Smooth muscle cell (in vitro differentiated cells): ENCODE results near the gene POLA1. TPM values are rescaled to one million over a fixed set of nuclear protein-coding genes. Genes with fewer than 3 reads are reported as not detected.

Source experiments
- DNase-seq: peaks from one replicate; lab custom pipeline; 2025; ENCODE audit not compliant: unreplicated experiment; lab: John Stamatoyannopoulos, UW
- H2AFZ ChIP-seq: fragments of 200-600 bp; sonication (generic); 2 replicates; pipeline ENCODE4 v1.6.0; 2016; ENCODE audit warnings: antibody characterized with exemption, low read depth, mild to moderate bottlenecking
- H3F3A ChIP-seq: fragments of 200-600 bp; sonication (generic); 2 replicates; pipeline ENCODE4 v1.6.0; 2017; ENCODE audit warnings: antibody characterized with exemption, low read depth
- H3K27ac ChIP-seq: fragments of 200-600 bp; sonication (generic); 2 replicates; pipeline ENCODE4 v1.5.1; 2016; ENCODE audit warnings: low read depth, mild to moderate bottlenecking
- H3K27me3 ChIP-seq: fragments of 200-600 bp; sonication (generic); 2 replicates; pipeline ENCODE4 v1.6.1; 2016; ENCODE audit warnings: low read depth, mild to moderate bottlenecking
- H3K36me3 ChIP-seq: fragments of 200-600 bp; sonication (generic); 2 replicates; pipeline ENCODE4 v1.5.1; 2016; ENCODE audit warnings: low read depth
- H3K4me1 ChIP-seq: fragments of 200-600 bp; sonication (generic); 2 replicates; pipeline ENCODE4 v1.5.1; 2016; ENCODE audit warnings: low read depth
- H3K4me2 ChIP-seq: fragments of 200-600 bp; sonication (generic); 2 replicates; pipeline ENCODE4 v1.6.0; 2016; ENCODE audit warnings: mild to moderate bottlenecking
- H3K4me3 ChIP-seq: fragments of 200-600 bp; sonication (generic); 2 replicates; pipeline ENCODE4 v1.5.1; 2016; ENCODE audit warnings: mild to moderate bottlenecking
- H3K79me2 ChIP-seq: fragments of 200-600 bp; sonication (generic); 2 replicates; pipeline ENCODE4 v1.6.0; 2016; ENCODE audit warnings: low read depth, mild to moderate bottlenecking
- H3K9ac ChIP-seq: fragments of 200-600 bp; sonication (generic); 2 replicates; pipeline ENCODE4 v1.6.0; 2016; ENCODE audit warnings: low read depth
- H3K9me3 ChIP-seq: fragments of 200-600 bp; sonication (generic); replicated peaks from 2 replicates; pipeline ENCODE4 v1.5.1; 2016; ENCODE audit warnings: low read depth
- H4K20me1 ChIP-seq: fragments of 200-600 bp; sonication (generic); 2 replicates; pipeline ENCODE4 v1.6.0; 2016; ENCODE audit warnings: low read depth
- CTCF ChIP-seq: fragments of 200-600 bp; sonication (generic); IDR thresholded peaks from 2 replicates; pipeline ENCODE4 v1.5.1; 2017; ENCODE audit warnings: borderline replicate concordance, mild to moderate bottlenecking, antibody characterized with exemption; ENCODE audit not compliant: insufficient read depth, poor library complexity, severe bottlenecking
- WGBS: methylation state at CpG from one replicate; pipeline ENCODE4 v1.1.7; 2016; ENCODE audit warnings: low lambda C conversion rate; 5-methylcytosine and 5-hydroxymethylcytosine counted together
- polyA plus RNA-seq: library from polyadenylated mRNA; unstranded; fragments of >200 nt; fragmentation: Nextera tagmentation; extraction: Ambion mirVana; gene quantifications from 2 replicates; pipeline ENCODE4 v1.2.1, GENCODE V29; 2016
- total RNA-seq: library from RNA; depleted of rRNA; stranded (reverse); fragments of >200 nt; gene quantifications from 2 replicates; pipeline ENCODE4 v1.2.3, GENCODE V29; 2014

Gene POLA1
- total and polyA plus RNA-seq, 2 experiments from 2014 or later, result 5.4 to 11.7 TPM

GRCh38 chrX:24728530-24728929 lies 34.8 kb downstream of the POLA1 start:
- H3K79me2 ChIP-seq, result no peaks in the 10 kb centered on the region
- no peaks in the 10 kb centered on the region for H3K27me3 ChIP-seq
- no peak for TF ChIP-seq CTCF
- no peaks in the 10 kb centered on the region for H3F3A ChIP-seq
- H3K4me3 ChIP-seq, result no peak overlapping the region
- no peak overlapping the region for H2AFZ ChIP-seq
- H3K27ac ChIP-seq, result no peak overlapping the region
- DNase-seq, result no peak
- no peak overlapping the region for H3K9ac ChIP-seq
- no peaks in the 10 kb centered on the region for H4K20me1 ChIP-seq
- no peaks in the 10 kb centered on the region for H3K9me3 ChIP-seq
- no peak overlapping the region for H3K4me2 ChIP-seq
- no peaks in the 10 kb centered on the region for H3K4me1 ChIP-seq
- peaks cover 16% of the 10 kb centered on the region for H3K36me3 ChIP-seq
- 93% methylated on average over 3 of the region's 3 CpGs for WGBS

- DNase-seq, result no peak
- no peak overlapping the region for H3K4me2 ChIP-seq
- no peaks in the 10 kb centered on the region for H3K4me1 ChIP-seq
- no peaks in the 10 kb centered on the region for H3K9me3 ChIP-seq
- no peak overlapping the region for H3K27ac ChIP-seq
- TF ChIP-seq CTCF, result no peak
- H4K20me1 ChIP-seq, result no peaks in the 10 kb centered on the region
- no peaks in the 10 kb centered on the region for H3F3A ChIP-seq
- WGBS, result 96% methylated on average over 6 of the region's 6 CpGs
- H3K36me3 ChIP-seq, result peaks cover 7% of the 10 kb centered on the region
- H3K27me3 ChIP-seq, result no peaks in the 10 kb centered on the region
- H3K9ac ChIP-seq, result no peak overlapping the region
- no peak overlapping the region for H2AFZ ChIP-seq
- H3K79me2 ChIP-seq, result no peaks in the 10 kb centered on the region
- H3K4me3 ChIP-seq, result no peak overlapping the region
Observed at GRCh38 chrX:24732766-24733500, 39.2 kb downstream of the POLA1 start.

- Histone ChIP-seq H3K4me2 (no peak overlapping the region), H3K27ac (no peak overlapping the region), H3K79me2 (no peaks in the 10 kb centered on the region), H4K20me1 (no peaks in the 10 kb centered on the region), H3K9ac (no peak overlapping the region), H3K36me3 (no peaks in the 10 kb centered on the region), H3K27me3 (no peaks in the 10 kb centered on the region), H3F3A (no peaks in the 10 kb centered on the region), H2AFZ (no peak overlapping the region), H3K4me1 (no peaks in the 10 kb centered on the region), H3K9me3 (no peaks in the 10 kb centered on the region), H3K4me3 (no peak overlapping the region)
- 87% methylated on average over 3 of the region's 3 CpGs for WGBS
- no peak for DNase-seq
- TF ChIP-seq CTCF, result no peak
Observed at GRCh38 chrX:24741330-24741729, 47.6 kb downstream of the POLA1 start.

- H3K79me2 ChIP-seq, result no peaks in the 10 kb centered on the region
- TF ChIP-seq CTCF, result no peak
- no peak overlapping the region for H3K27ac ChIP-seq
- H3K9ac ChIP-seq, result no peak overlapping the region
- no peaks in the 10 kb centered on the region for H3K9me3 ChIP-seq
- H3K4me1 ChIP-seq, result no peaks in the 10 kb centered on the region
- H3K36me3 ChIP-seq, result peaks cover 12% of the 10 kb centered on the region
- no peaks in the 10 kb centered on the region for H3F3A ChIP-seq
- no peak overlapping the region for H3K4me2 ChIP-seq
- no peaks in the 10 kb centered on the region for H4K20me1 ChIP-seq
- no peak overlapping the region for H2AFZ ChIP-seq
- no peak for DNase-seq
- no peak overlapping the region for H3K4me3 ChIP-seq
- WGBS, result 93% methylated on average over 3 of the region's 3 CpGs
- H3K27me3 ChIP-seq, result no peaks in the 10 kb centered on the region
Observed at GRCh38 chrX:24748196-24748595, 54.5 kb downstream of the POLA1 start.
